GM12878 (cell line): ENCODE data around the gene C2orf92.

Source experiments
- ATF3 ChIP-seq: IDR thresholded peaks from 2 replicates; pipeline ENCODE4 v1.6.1; 2011; ENCODE audit warnings: low read depth, mild to moderate bottlenecking, low read length, moderate library complexity, borderline replicate concordance; ENCODE audit errors: extremely low read depth
- CTCF ChIP-seq, 3 experiments: IDR thresholded peaks in 2 of 3; conservative IDR thresholded peaks in 1 of 3; 2 replicates each; pipeline ENCODE4 v1.5.1; 2011; ENCODE audit warnings: low read depth in 3 of 3, low read length in 3 of 3, mild to moderate bottlenecking in 3 of 3, control low read depth in 2 of 3, moderate library complexity in 2 of 3, inconsistent platforms in 1 of 3, mixed read lengths in 1 of 3; ENCODE audit not compliant: control insufficient read depth in 2 of 3, insufficient read depth in 1 of 3; ENCODE audit errors: extremely low read depth in 1 of 3
- IRF4 ChIP-seq: IDR thresholded peaks from 2 replicates; pipeline ENCODE4 v1.6.1; 2011; ENCODE audit warnings: low read depth, low read length
- JUND ChIP-seq: IDR thresholded peaks from 2 replicates; pipeline ENCODE4 v1.6.1; 2012; ENCODE audit warnings: low read depth, mild to moderate bottlenecking, low read length, improper control_type of control experiment, moderate library complexity
- NFYB ChIP-seq: IDR thresholded peaks from 2 replicates; pipeline ENCODE4 v1.6.1; 2011; ENCODE audit warnings: low read depth, mild to moderate bottlenecking, low read length, improper control_type of control experiment, moderate library complexity; ENCODE audit not compliant: insufficient read depth
- POLR2A ChIP-seq: IDR thresholded peaks from 2 replicates; pipeline ENCODE4 v1.6.1; 2011; ENCODE audit warnings: low read depth, mild to moderate bottlenecking, low read length
- POLR2AphosphoS5 ChIP-seq: IDR thresholded peaks from 2 replicates; pipeline ENCODE4 v1.6.1; 2011; ENCODE audit warnings: mild to moderate bottlenecking, low read length, inconsistent platforms
- RAD21 ChIP-seq: IDR thresholded peaks from 2 replicates; pipeline ENCODE4 v1.6.1; 2011; ENCODE audit warnings: mild to moderate bottlenecking, low read depth, low read length, moderate library complexity; ENCODE audit not compliant: insufficient read depth
- SP1 ChIP-seq: IDR thresholded peaks from one replicate; pipeline ENCODE4 v1.6.1; 2011; ENCODE audit warnings: low read depth, low read length

- no peak for TF ChIP-seq CTCF (IDR thresholded peaks at IDR 0.05 in 2 of 3, conservative IDR thresholded peaks at IDR 0.05 in 1 of 3; ENCODE audit: control insufficient read depth in 2 of 3, extremely low read depth in 1 of 3, insufficient read depth in 1 of 3, low read depth in 3 of 3, low read length in 3 of 3)
- TF ChIP-seq JUND: no peak
- no peak for TF ChIP-seq RAD21
- TF ChIP-seq POLR2AphosphoS5: no peak
- TF ChIP-seq SP1: no peak
- TF ChIP-seq POLR2A: no peak
- TF ChIP-seq NFYB: no peak
- TF ChIP-seq IRF4: no peak
- no peak for TF ChIP-seq ATF3
Measured at GRCh38 chr2:97669448-97669847, at the start of gene C2orf92.
